ENCODE data around the gene AUH. TPM values are rescaled to one million over a fixed set of nuclear protein-coding genes. Genes with fewer than 3 reads are reported as not detected.

AUH gene
- total and polyA plus RNA-seq, 2 donors (not counting 1 experiment from before 2014, with no cell fraction given) = 11.3 to 55.5 TPM

DNA sequence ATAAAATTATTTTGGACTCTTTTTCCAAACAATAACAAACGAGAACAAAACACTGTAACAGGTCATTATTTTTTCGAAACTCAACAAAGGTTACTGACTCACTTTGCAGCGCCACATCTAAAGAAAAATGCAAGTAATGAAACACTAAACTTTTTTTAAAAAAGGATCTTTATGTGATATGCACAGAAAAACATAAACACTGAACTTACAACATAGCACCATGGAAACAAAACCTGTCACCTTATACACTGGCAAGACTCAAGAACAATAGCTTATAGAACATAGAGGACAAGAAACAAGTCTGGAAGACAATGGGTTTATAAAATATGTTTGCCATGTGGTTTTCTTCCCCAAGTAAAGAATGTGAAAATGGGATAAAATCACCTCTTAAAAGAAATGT is 85.2 kb downstream of the AUH start:
- no peaks in the 10 kb centered on the region for H3K4me1 ChIP-seq (ENCODE audit: control insufficient read depth, extremely low read depth, insufficient read depth, low read length)
- no peak overlapping the region for H3K27ac ChIP-seq (ENCODE audit: insufficient read depth, low read length)
- H3K36me3 ChIP-seq (ENCODE audit: control insufficient read depth, insufficient read depth, low read length) = no peaks in the 10 kb centered on the region
- no peak overlapping the region for H3K4me3 ChIP-seq (replicated peaks in 1 of 4; ENCODE audit: control extremely low read depth in 1 of 4, insufficient read depth in 1 of 4, low read depth in 3 of 4, low read length in 4 of 4)
- H3K79me2 ChIP-seq (ENCODE audit: control insufficient read depth, insufficient read depth, low read length) = no peaks in the 10 kb centered on the region
- no peaks in the 10 kb centered on the region for H3K27me3 ChIP-seq (ENCODE audit: control insufficient read depth, insufficient read depth, low read length)
- no peaks in the 10 kb centered on the region for H4K20me1 ChIP-seq (ENCODE audit: control insufficient read depth, extremely low read depth, insufficient read depth, low read length)
- H3K9me3 ChIP-seq (ENCODE audit: control insufficient read depth, insufficient read depth, low read depth, low read length) = no peaks in the 10 kb centered on the region
- DNase-seq (ENCODE audit: low read depth in 2 of 2) = no peak
- H3K9ac ChIP-seq (ENCODE audit: insufficient read depth, low read length) = no peak overlapping the region
- H3K4me2 ChIP-seq (ENCODE audit: extremely low read depth, insufficient read depth, low read length) = no peak overlapping the region
- H2AFZ ChIP-seq (ENCODE audit: low read length) = no peak overlapping the region
- TF ChIP-seq EZH2 (IDR thresholded peaks at IDR 0.05; ENCODE audit: low read length, missing control alignments) = no peak
- TF ChIP-seq, protein P1, sequence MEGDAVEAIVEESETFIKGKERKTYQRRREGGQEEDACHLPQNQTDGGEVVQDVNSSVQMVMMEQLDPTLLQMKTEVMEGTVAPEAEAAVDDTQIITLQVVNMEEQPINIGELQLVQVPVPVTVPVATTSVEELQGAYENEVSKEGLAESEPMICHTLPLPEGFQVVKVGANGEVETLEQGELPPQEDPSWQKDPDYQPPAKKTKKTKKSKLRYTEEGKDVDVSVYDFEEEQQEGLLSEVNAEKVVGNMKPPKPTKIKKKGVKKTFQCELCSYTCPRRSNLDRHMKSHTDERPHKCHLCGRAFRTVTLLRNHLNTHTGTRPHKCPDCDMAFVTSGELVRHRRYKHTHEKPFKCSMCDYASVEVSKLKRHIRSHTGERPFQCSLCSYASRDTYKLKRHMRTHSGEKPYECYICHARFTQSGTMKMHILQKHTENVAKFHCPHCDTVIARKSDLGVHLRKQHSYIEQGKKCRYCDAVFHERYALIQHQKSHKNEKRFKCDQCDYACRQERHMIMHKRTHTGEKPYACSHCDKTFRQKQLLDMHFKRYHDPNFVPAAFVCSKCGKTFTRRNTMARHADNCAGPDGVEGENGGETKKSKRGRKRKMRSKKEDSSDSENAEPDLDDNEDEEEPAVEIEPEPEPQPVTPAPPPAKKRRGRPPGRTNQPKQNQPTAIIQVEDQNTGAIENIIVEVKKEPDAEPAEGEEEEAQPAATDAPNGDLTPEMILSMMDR (conservative IDR thresholded peaks at IDR 0.05 in 1 of 2, IDR thresholded peaks at IDR 0.05 in 1 of 2; ENCODE audit: low read depth in 1 of 2, low read length in 2 of 2) = no peak

DNA sequence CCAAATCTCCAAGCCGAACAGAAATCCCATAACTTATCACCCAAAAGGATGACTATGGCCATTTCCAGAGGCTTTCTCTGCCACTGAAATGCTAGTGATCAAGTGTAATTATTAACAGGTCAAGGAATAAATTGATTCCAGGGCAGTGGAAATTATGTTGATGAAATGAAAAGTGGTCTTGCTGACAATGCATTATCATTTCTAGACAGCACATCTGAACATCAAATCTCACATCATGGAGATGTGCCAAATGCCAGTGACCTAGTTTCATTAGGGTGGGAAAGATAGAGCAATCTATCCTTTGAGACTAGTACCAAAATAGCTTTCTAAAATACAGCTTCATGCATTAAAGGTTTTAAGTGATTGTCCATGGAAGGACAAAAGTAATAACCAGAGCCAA is 86.1 kb downstream of the AUH start:
- no peaks in the 10 kb centered on the region for H3K27me3 ChIP-seq (ENCODE audit: control insufficient read depth, insufficient read depth, low read length)
- H3K79me2 ChIP-seq (ENCODE audit: control insufficient read depth, insufficient read depth, low read length) = no peaks in the 10 kb centered on the region
- no peak overlapping the region for H3K27ac ChIP-seq (ENCODE audit: insufficient read depth, low read length)
- no peak overlapping the region for H2AFZ ChIP-seq (ENCODE audit: low read length)
- no peaks in the 10 kb centered on the region for H3K36me3 ChIP-seq (ENCODE audit: control insufficient read depth, insufficient read depth, low read length)
- H3K9me3 ChIP-seq (ENCODE audit: control insufficient read depth, insufficient read depth, low read depth, low read length) = no peaks in the 10 kb centered on the region
- H3K4me2 ChIP-seq (ENCODE audit: extremely low read depth, insufficient read depth, low read length) = no peak overlapping the region
- no peak overlapping the region for H3K4me3 ChIP-seq (replicated peaks in 1 of 4; ENCODE audit: control extremely low read depth in 1 of 4, insufficient read depth in 1 of 4, low read depth in 3 of 4, low read length in 4 of 4)
- TF ChIP-seq, protein P1 (conservative IDR thresholded peaks at IDR 0.05 in 1 of 2, IDR thresholded peaks at IDR 0.05 in 1 of 2; ENCODE audit: low read depth in 1 of 2, low read length in 2 of 2) = no peak
- TF ChIP-seq EZH2 (IDR thresholded peaks at IDR 0.05; ENCODE audit: low read length, missing control alignments) = no peak
- no peaks in the 10 kb centered on the region for H3K4me1 ChIP-seq (ENCODE audit: control insufficient read depth, extremely low read depth, insufficient read depth, low read length)
- no peak for DNase-seq (ENCODE audit: low read depth in 2 of 2)
- H3K9ac ChIP-seq (ENCODE audit: insufficient read depth, low read length) = no peak overlapping the region
- H4K20me1 ChIP-seq (ENCODE audit: control insufficient read depth, extremely low read depth, insufficient read depth, low read length) = no peaks in the 10 kb centered on the region

DNA sequence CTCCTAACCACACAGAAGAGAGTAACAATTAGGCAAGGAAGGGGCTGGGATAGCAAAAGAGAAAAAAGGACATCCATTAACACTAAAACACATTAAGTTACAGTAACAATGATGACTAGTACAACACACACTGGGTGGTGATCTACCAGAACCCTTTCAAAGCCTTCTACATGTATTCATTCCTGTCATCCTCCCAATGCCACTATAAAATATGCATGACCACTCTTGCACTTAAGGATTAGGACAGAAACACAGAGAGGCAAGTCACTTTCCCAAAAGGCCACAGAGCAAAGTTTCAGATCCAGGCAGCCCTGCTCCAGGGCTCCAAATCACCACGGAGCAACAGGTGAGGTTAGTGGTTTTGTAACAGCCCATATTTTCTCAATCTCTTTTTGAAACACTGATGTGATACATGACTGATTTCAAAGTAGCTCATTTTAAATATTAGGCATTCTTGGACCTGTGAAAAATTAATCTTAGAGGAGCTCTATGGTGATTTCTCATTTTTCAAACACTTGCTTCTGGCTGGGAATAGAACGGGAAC is 86.7 kb downstream of the AUH start:
- H2AFZ ChIP-seq (ENCODE audit: low read length) = no peak overlapping the region
- H3K4me3 ChIP-seq (replicated peaks in 1 of 4; ENCODE audit: control extremely low read depth in 1 of 4, insufficient read depth in 1 of 4, low read depth in 3 of 4, low read length in 4 of 4) = no peak overlapping the region
- no peaks in the 10 kb centered on the region for H3K36me3 ChIP-seq (ENCODE audit: control insufficient read depth, insufficient read depth, low read length)
- H3K27ac ChIP-seq (ENCODE audit: insufficient read depth, low read length) = no peak overlapping the region
- no peak overlapping the region for H3K4me2 ChIP-seq (ENCODE audit: extremely low read depth, insufficient read depth, low read length)
- H3K27me3 ChIP-seq (ENCODE audit: control insufficient read depth, insufficient read depth, low read length) = no peaks in the 10 kb centered on the region
- no peak for DNase-seq (ENCODE audit: low read depth in 2 of 2)
- no peaks in the 10 kb centered on the region for H3K4me1 ChIP-seq (ENCODE audit: control insufficient read depth, extremely low read depth, insufficient read depth, low read length)
- H4K20me1 ChIP-seq (ENCODE audit: control insufficient read depth, extremely low read depth, insufficient read depth, low read length) = no peaks in the 10 kb centered on the region
- no peaks in the 10 kb centered on the region for H3K79me2 ChIP-seq (ENCODE audit: control insufficient read depth, insufficient read depth, low read length)
- H3K9me3 ChIP-seq (ENCODE audit: control insufficient read depth, insufficient read depth, low read depth, low read length) = no peaks in the 10 kb centered on the region
- no peak for TF ChIP-seq EZH2 (IDR thresholded peaks at IDR 0.05; ENCODE audit: low read length, missing control alignments)
- no peak overlapping the region for H3K9ac ChIP-seq (ENCODE audit: insufficient read depth, low read length)

Data from fibroblast of lung (primary cell).